ENCODE data around the gene CORO7. TPM values are rescaled to one million over a fixed set of nuclear protein-coding genes. Genes with fewer than 3 reads are reported as not detected.
A peak's percentile ranks its signal among the peaks of the same experiment; 100 is the strongest.

The CORO7 gene
- total and polyA plus RNA-seq, 9 of the 15 experiments (the other 6 are each of a cell fraction or from before 2014, with no cell fraction given) = 0.45 to 77.2 (median 18.7) TPM

GRCh38 chr16:4450430-4450829 lies 34.0 kb upstream of the CORO7 start:
- ATAC-seq (no peak), FAIRE-seq (no peak), DNase-seq (ENCODE audit: extremely low read depth in 1 of 4, low spot score in 3 of 4) (no peak)
- H3K4me3 ChIP-seq = no peak overlapping the region
- intact Hi-C loops (cut with micrococcal nuclease) (no loop called here), in situ Hi-C loops (cut with MboI) (no loop called here)
- ChIA-PET POLR2A (interaction anchor here (0.9 to 4.0 kb wide), 5 partner anchors 8 to 17 kb away, joined by 3 to 31 read pairs (median 5); no protein-coding TSS in a partner anchor), CTCF (ENCODE audit: low intra/inter-chr PET ratio) (no interaction called here)
- 88% methylated on average over 13 of the region's 14 CpGs for WGBS (ENCODE audit: insufficient coverage, low coverage, missing lambda C conversion rate)
- peak overlapping the region; percentile 54; the same call in 1 of the 3 replicates for H3K27ac ChIP-seq (ENCODE audit: extremely low read depth, low read depth, low read length)
- H2AFZ ChIP-seq (ENCODE audit: low read depth, low read length) = no peak overlapping the region
- H3K27me3 ChIP-seq (ENCODE audit: control insufficient read depth in 2 of 2, insufficient read depth in 2 of 2, low read length in 2 of 2) = no peaks in the 10 kb centered on the region
- no peaks in the 10 kb centered on the region for H4K20me1 ChIP-seq (replicated peaks; ENCODE audit: control insufficient read depth, insufficient read depth, low read length)
- no peaks in the 10 kb centered on the region for H3K9me1 ChIP-seq (ENCODE audit: control insufficient read depth, insufficient read depth, low read length)
- H3K79me2 ChIP-seq (ENCODE audit: control insufficient read depth, insufficient read depth, low read length) = no peaks in the 10 kb centered on the region
- H3K36me3 ChIP-seq (ENCODE audit: control insufficient read depth, insufficient read depth, low read length) = peaks cover 89% of the 10 kb centered on the region; the same call in 2 of the 3 replicates
- no peak overlapping the region for H3K4me2 ChIP-seq (ENCODE audit: insufficient read depth, low read length)
- peaks cover 0 to 6% of the 10 kb centered on the region in 2 experiments; a peak in 1 of 5 replicates for H3K4me1 ChIP-seq (replicated peaks in 1 of 2; ENCODE audit: control insufficient read depth in 2 of 2, insufficient read depth in 2 of 2, low read length in 2 of 2)
- BruUV-seq (replicated peaks) = no TSS peak
- H3K9me3 ChIP-seq (replicated peaks; ENCODE audit: control insufficient read depth, insufficient read depth, low read depth, low read length) = no peaks in the 10 kb centered on the region
- peak overlapping the region in 1 of 2 experiments; percentile 45; a peak in 2 of 4 replicates for H3K9ac ChIP-seq (ENCODE audit: insufficient read depth in 1 of 2, low read depth in 2 of 2, low read length in 2 of 2)
- TF ChIP-seq NCOA1 (IDR thresholded peaks at IDR 0.05; ENCODE audit: low read depth) (no peak), ZNF395 (CRISPR knock-in tag; IDR thresholded peaks at IDR 0.05) (0 out of 2 replicates have a peak, but pooled peaks have one; percentile 16), RBFOX2 (IDR thresholded peaks at IDR 0.05; ENCODE audit: low read depth, low read length) (peak; percentile 28; the same call in 1 of the 2 replicates), BACH1 (tag; IDR thresholded peaks at IDR 0.05) (no peak)

All from K562 (cell line).